Endothelial cell of umbilical vein (primary cell): Measurements from ENCODE around the gene PRKAR1B. TPM values are rescaled to one million over a fixed set of nuclear protein-coding genes. Genes with fewer than 3 reads are reported as not detected.

Source experiments
- BruUV-seq: library from RNA; stranded (reverse); fragments of 400-500 nt; replicated peaks from 2 replicates; lab custom pipeline; 2021; lab: Mats Ljungman, UMichigan
- CTCF ChIA-PET: fragments of 300-600, 350-600 bp; sonication (Branson Sonifier 250); formaldehyde crosslinking; loops from one replicate; lab custom pipeline; 2021; ENCODE audit warnings: antibody characterized with exemption, inconsistent platforms; lab: Charles Lee
- POLR2A ChIA-PET: fragments of 300-600, 350-600 bp; sonication (Branson Sonifier 250); formaldehyde crosslinking; loops from one replicate; lab custom pipeline; 2021; ENCODE audit warnings: antibody characterized with exemption, inconsistent platforms; lab: Charles Lee
- DNase-seq: peaks from one replicate; pipeline ENCODE4 v3.0.0-alpha.2; 2011; ENCODE audit warnings: low read depth, low spot score
- FAIRE-seq: peaks from 2 replicates; lab custom pipeline; 2011; peaks lifted over from hg19 to GRCh38; lab: Jason Lieb, UNC
- H2AFZ ChIP-seq: 2 replicates; pipeline ENCODE4 v1.6.0; 2012; ENCODE audit warnings: low read depth, low read length, control low read depth, inconsistent platforms
- H3K27ac ChIP-seq: 2 replicates; pipeline ENCODE4 v1.5.1; 2011; ENCODE audit warnings: low read depth, mild to moderate bottlenecking, control low read depth, low read length, moderate library complexity; ENCODE audit not compliant: insufficient read depth
- H3K27me3 ChIP-seq, 2 experiments: 2 replicates each; pipeline versions ENCODE4 v1.6.0 to v1.6.1; 2011; ENCODE audit warnings: low read length in 2 of 2, mixed read lengths in 1 of 2; ENCODE audit not compliant: control insufficient read depth in 2 of 2, insufficient read depth in 2 of 2
- H3K36me3 ChIP-seq, 2 experiments: 2 replicates in 1 of 2; 3 replicates in 1 of 2; pipeline ENCODE4 v1.5.1; 2011; ENCODE audit warnings: low read length in 2 of 2, mild to moderate bottlenecking in 1 of 2, moderate library complexity in 1 of 2; ENCODE audit not compliant: control insufficient read depth in 2 of 2, insufficient read depth in 2 of 2; ENCODE audit errors: extremely low read depth in 1 of 2
- H3K4me1 ChIP-seq: 3 replicates; pipeline ENCODE4 v1.5.1; 2011; ENCODE audit warnings: mild to moderate bottlenecking, low read length; ENCODE audit not compliant: control insufficient read depth, insufficient read depth; ENCODE audit errors: extremely low read depth
- H3K4me2 ChIP-seq: 2 replicates; pipeline ENCODE4 v1.6.1; 2011; ENCODE audit warnings: low read length, control low read depth, mixed read lengths; ENCODE audit not compliant: insufficient read depth
- H3K4me3 ChIP-seq, 3 experiments: fragments of 200-600 bp in 1 of 3; sonication (generic), shearing (Covaris generic) in 1 of 3; replicated peaks in 1 of 3; 2 replicates each; pipeline ENCODE4 v1.5.1; 2011 to 2016; ENCODE audit warnings: control low read depth in 3 of 3, low read length in 3 of 3, mild to moderate bottlenecking in 2 of 3, inconsistent platforms in 1 of 3, low read depth in 1 of 3, moderate library complexity in 1 of 3; ENCODE audit not compliant: insufficient read depth in 1 of 3
- H3K79me2 ChIP-seq: 2 replicates; pipeline ENCODE4 v1.6.0; 2012; ENCODE audit warnings: low read length, inconsistent platforms; ENCODE audit not compliant: control insufficient read depth, insufficient read depth
- H3K9ac ChIP-seq: replicated peaks from 2 replicates; pipeline ENCODE3; 2011; ENCODE audit warnings: low read length, control low read depth; ENCODE audit not compliant: insufficient read depth; ENCODE audit errors: extremely low read depth
- H3K9me1 ChIP-seq: replicated peaks from 3 replicates; pipeline ENCODE4 v1.6.0; 2011; ENCODE audit warnings: mild to moderate bottlenecking, low read length; ENCODE audit not compliant: control insufficient read depth, insufficient read depth; ENCODE audit errors: extremely low read depth
- H3K9me3 ChIP-seq: replicated peaks from 2 replicates; pipeline ENCODE4 v1.5.1; 2012; ENCODE audit warnings: low read length, inconsistent platforms; ENCODE audit not compliant: control insufficient read depth, insufficient read depth
- H4K20me1 ChIP-seq: replicated peaks from 2 replicates; pipeline ENCODE3; 2011; ENCODE audit warnings: mild to moderate bottlenecking, low read length; ENCODE audit not compliant: control insufficient read depth, insufficient read depth; ENCODE audit errors: extremely low read depth
- CTCF ChIP-seq, 2 donors: IDR thresholded peaks; 1 replicate in 1 of 2; 2 replicates in 1 of 2; pipeline ENCODE4 v1.5.1; 2011; ENCODE audit warnings: low read length in 2 of 2, mild to moderate bottlenecking in 2 of 2, moderate library complexity in 2 of 2, control low read depth in 1 of 2, inconsistent platforms in 1 of 2, low read depth in 1 of 2; ENCODE audit not compliant: insufficient read depth in 1 of 2; ENCODE audit errors: extremely low read depth in 1 of 2
- EZH2 ChIP-seq: IDR thresholded peaks from 2 replicates; pipeline ENCODE4 v1.6.1; 2012; ENCODE audit warnings: borderline replicate concordance, low read depth, mild to moderate bottlenecking, moderate library complexity, low read length, inconsistent platforms; ENCODE audit not compliant: severe bottlenecking
- FOS ChIP-seq: IDR thresholded peaks from 2 replicates; pipeline ENCODE4 v1.6.1; 2011; ENCODE audit warnings: mild to moderate bottlenecking, low read length, moderate library complexity, borderline replicate concordance; ENCODE audit not compliant: insufficient read depth
- GATA2 ChIP-seq: IDR thresholded peaks from 2 replicates; pipeline ENCODE4 v1.7.0; 2011; ENCODE audit warnings: low read depth, mild to moderate bottlenecking, moderate library complexity, mixed read lengths, low read length; ENCODE audit not compliant: insufficient read length, insufficient read depth
- JUN ChIP-seq: IDR thresholded peaks from 2 replicates; pipeline ENCODE4 v1.6.1; 2011; ENCODE audit warnings: borderline replicate concordance, low read depth; ENCODE audit not compliant: insufficient read length, insufficient read depth
- MAX ChIP-seq: IDR thresholded peaks from 2 replicates; pipeline ENCODE4 v1.6.1; 2011; ENCODE audit not compliant: insufficient read depth, insufficient read length
- MYC ChIP-seq: IDR thresholded peaks from one replicate; pipeline ENCODE4 v1.6.1; 2011; ENCODE audit warnings: mild to moderate bottlenecking, low read depth, low read length
- POLR2A ChIP-seq: IDR thresholded peaks from 2 replicates; pipeline ENCODE4 v1.6.1; 2012; ENCODE audit warnings: low read depth, mild to moderate bottlenecking, control low read depth, low read length
- POLR2AphosphoS5 ChIP-seq: IDR thresholded peaks from 2 replicates; pipeline ENCODE4 v1.6.1; 2012; ENCODE audit warnings: low read depth, mild to moderate bottlenecking, control low read depth, low read length, moderate library complexity; ENCODE audit not compliant: insufficient read depth
- dilution Hi-C: fragments of 300-500 bp; cut with MboI; formaldehyde crosslinking; loops from one replicate; pipeline ENCODE4 v1.15.0; 2019; ENCODE audit warnings: low sequenced_read_pairs; ENCODE audit not compliant: extremely low pct_ligation_motif_present
- intact Hi-C: fragments of 100-400 bp; cut with micrococcal nuclease; formaldehyde crosslinking; loops from one replicate; pipeline ENCODE4 v1.10.0; 2022
- polyA plus RNA-seq, 4 experiments: library from polyadenylated mRNA; depleted of rRNA in 3 of 4; stranded (reverse) in 3 of 4; unstranded in 1 of 4; fragments of >200 nt; gene quantifications; 2 replicates each; pipeline versions ENCODE4 v1.2.1 to v1.2.3, GENCODE V29; 2011 to 2012; ENCODE audit warnings: missing spikeins in 1 of 4
- total RNA-seq: library from RNA; stranded (reverse); gene quantifications from 2 replicates; pipeline ENCODE4 v1.2.3, GENCODE V29; 2021

PRKAR1B gene
- total and polyA plus RNA-seq, 2 donors (not counting 3 experiments of a cell fraction or from before 2014, with no cell fraction given): 15.4 to 29.2 TPM

GRCh38 chr7:534075-534474, 193.0 kb downstream of the PRKAR1B start:
- DNase-seq: no peak

More at GRCh38 chr7:534075-534474, 193.0 kb downstream of the PRKAR1B start:
- Histone ChIP-seq H3K36me3 (no peaks in the 10 kb centered on the region), H2AFZ (no peak overlapping the region), H3K4me3 (no peak overlapping the region), H3K9me3 (no peaks in the 10 kb centered on the region), H3K27ac (no peak overlapping the region), H3K79me2 (no peaks in the 10 kb centered on the region), H3K4me1 (peaks cover 15% of the 10 kb centered on the region), H3K27me3 (no peaks in the 10 kb centered on the region), H3K9ac (no peak overlapping the region), H4K20me1 (no peaks in the 10 kb centered on the region), H3K4me2 (no peak overlapping the region), H3K9me1 (no peaks in the 10 kb centered on the region)
- TF ChIP-seq POLR2A (no peak), CTCF (IDR thresholded peaks at IDR 0.05; ENCODE audit: extremely low read depth in 1 of 2, insufficient read depth in 1 of 2, low read depth in 1 of 2, low read length in 2 of 2) (no peak), POLR2AphosphoS5 (no peak), EZH2 (no peak), MAX (no peak), JUN (no peak), GATA2 (no peak), MYC (no peak), FOS (no peak)
- no peak for FAIRE-seq
- ChIA-PET CTCF (no interaction called here), POLR2A (no interaction called here)
- BruUV-seq: no TSS peak
- intact Hi-C loops: no loop called here
- dilution Hi-C loops: no loop called here
